Measurements from ENCODE around the gene ABCC2.
"Not testable (repeated sequence)": the region's sequence is repeated elsewhere in the genome, so short reads cannot be mapped to it uniquely, and the experiment has no call there.

Gene ABCC2

GRCh38 chr10:99888622-99889021, 106.2 kb downstream of the ABCC2 start:
- no peak overlapping the region for H3K4me3 ChIP-seq (ENCODE audit: low read depth, low read length)

GRCh38 chr10:99894613-99895012, 112.2 kb downstream of the ABCC2 start:
- H3K4me3 ChIP-seq (ENCODE audit: low read depth, low read length) = no peak overlapping the region

GRCh38 chr10:99895066-99895465, 112.6 kb downstream of the ABCC2 start:
- not testable (repeated sequence) for H3K4me3 ChIP-seq (ENCODE audit: low read depth, low read length)

- H3K4me3 ChIP-seq (ENCODE audit: low read depth, low read length) = no peak overlapping the region
These were observed 113.4 kb downstream of the ABCC2 start for GRCh38 chr10:99895867-99896266.
